Ectodermal cell (in vitro differentiated cells): ENCODE data around the gene GPRASP1.

ENCODE experiments used
- H3K27ac ChIP-seq: 2 replicates; pipeline ENCODE4 v1.7.0; 2013; ENCODE audit warnings: mild to moderate bottlenecking, low read depth, low read length; ENCODE audit not compliant: insufficient read depth, poor library complexity, severe bottlenecking
- H3K27me3 ChIP-seq: 2 replicates; pipeline ENCODE4 v1.7.0; 2013; ENCODE audit warnings: mild to moderate bottlenecking, low read length; ENCODE audit not compliant: insufficient read depth, control insufficient read depth, poor library complexity, severe bottlenecking
- H3K36me3 ChIP-seq: one replicate; pipeline ENCODE4 v1.7.0; 2013; ENCODE audit warnings: low read length; ENCODE audit not compliant: control insufficient read depth, insufficient read depth
- H3K4me1 ChIP-seq: one replicate; pipeline ENCODE4 v1.7.0; 2013; ENCODE audit warnings: low read length; ENCODE audit not compliant: control insufficient read depth, insufficient read depth
- H3K4me3 ChIP-seq: 2 replicates; pipeline ENCODE4 v1.7.0; 2013; ENCODE audit warnings: low read depth, low read length, control low read depth; ENCODE audit not compliant: insufficient read depth
- H3K9me3 ChIP-seq: 2 replicates; pipeline ENCODE4 v1.7.0; 2013; ENCODE audit warnings: mild to moderate bottlenecking, low read length, moderate library complexity; ENCODE audit not compliant: control insufficient read depth

Gene GPRASP1

GRCh38 chrX:102697494-102697893, 46.2 kb downstream of the GPRASP1 start:
- no peak overlapping the region for H3K27ac ChIP-seq
- no peak overlapping the region for H3K4me3 ChIP-seq
- no peaks in the 10 kb centered on the region for H3K27me3 ChIP-seq
- H3K4me1 ChIP-seq = no peaks in the 10 kb centered on the region
- H3K36me3 ChIP-seq = no peaks in the 10 kb centered on the region
- H3K9me3 ChIP-seq = no peaks in the 10 kb centered on the region
